22Rv1 (cell line): ENCODE data around the gene VPS52.

ENCODE experiments used
- H3K27ac ChIP-seq: fragments of 450-650 bp; 2 replicates; pipeline ENCODE4 v1.5.1; 2017
- CTCF ChIP-seq: fragments of 450-650 bp; IDR thresholded peaks from 2 replicates; pipeline ENCODE4 v1.5.1; 2017; ENCODE audit warnings: mild to moderate bottlenecking
- ZFX ChIP-seq: fragments of 450-650 bp; IDR thresholded peaks from 2 replicates; pipeline ENCODE4 v1.6.1; 2017; ENCODE audit warnings: antibody characterized with exemption, borderline replicate concordance

The VPS52 gene

GRCh38 chr6:33301877-33302276, 30.2 kb upstream of the VPS52 start:
- no peak for TF ChIP-seq CTCF
- TF ChIP-seq ZFX: no peak
- H3K27ac ChIP-seq: peak overlapping the region; percentile 98; the same call in 1 of the 2 replicates

- TF ChIP-seq CTCF (peak; percentile 90), ZFX (no peak)
- peak overlapping the region; percentile 98 for H3K27ac ChIP-seq
Observed at GRCh38 chr6:33299237-33299944, 27.7 kb upstream of the VPS52 start.

- TF ChIP-seq ZFX (no peak), CTCF (no peak)
- H3K27ac ChIP-seq: peak within 1 kb of the TSS; percentile 98
Observed at GRCh38 chr6:33298773-33299236, 27.1 kb upstream of the VPS52 start, which contains the start of gene RGL2. Gene RGL2 (minus strand): TSS chr6:33298942. CDS start chr6:33298610, 332 bp downstream.

- TF ChIP-seq ZFX (no peak), CTCF (no peak)
Observed at GRCh38 chr6:33297956-33298772, 26.5 kb upstream of the VPS52 start.

GRCh38 chr6:33297406-33297955, 25.8 kb upstream of the VPS52 start:
- TF ChIP-seq CTCF: no peak
- no peak for TF ChIP-seq ZFX

More at GRCh38 chr6:33297956-33298772, 26.5 kb upstream of the VPS52 start:
- peak overlapping the region; percentile 98 for H3K27ac ChIP-seq

GRCh38 chr6:33296797-33297405, 25.2 kb upstream of the VPS52 start:
- peak overlapping the region; percentile 98 for H3K27ac ChIP-seq
- no peak for TF ChIP-seq ZFX
- no peak for TF ChIP-seq CTCF

More at GRCh38 chr6:33297406-33297955, 25.8 kb upstream of the VPS52 start:
- peak overlapping the region; percentile 98 for H3K27ac ChIP-seq
